NCI-H2227 (cell line): ENCODE measurements around the gene METTL16.
A peak's percentile ranks its signal among the peaks of the same experiment; 100 is the strongest.
"Not testable (repeated sequence)": the region's sequence is repeated elsewhere in the genome, so short reads cannot be mapped to it uniquely, and the experiment has no call there.

Experiments
- DNase-seq: peaks from one replicate; lab custom pipeline; 2025; ENCODE audit not compliant: unreplicated experiment; lab: John Stamatoyannopoulos, UW

Gene METTL16

GRCh38 chr17:2502871-2503580, 8.7 kb downstream of the METTL16 start:
- DNase-seq = no peak

- DNase-seq = no peak
Observed at GRCh38 chr17:2500446-2500845, 11.2 kb downstream of the METTL16 start.

- not testable (repeated sequence) for DNase-seq
Observed at GRCh38 chr17:2489286-2489685, 22.4 kb downstream of the METTL16 start.

GRCh38 chr17:2487306-2487705, 24.4 kb downstream of the METTL16 start:
- no peak for DNase-seq

- DNase-seq = not testable (repeated sequence)
Observed at GRCh38 chr17:2486709-2487108, 25.0 kb downstream of the METTL16 start.

- DNase-seq = no peak
Observed at GRCh38 chr17:2485970-2486369, 25.7 kb downstream of the METTL16 start.

- DNase-seq = no peak
Observed at GRCh38 chr17:2485543-2485942, 26.1 kb downstream of the METTL16 start.

GRCh38 chr17:2484876-2485275, 26.8 kb downstream of the METTL16 start:
- peak; percentile 74 for DNase-seq

GRCh38 chr17:2483084-2483483, 28.6 kb downstream of the METTL16 start:
- no peak for DNase-seq

- no peak for DNase-seq
Observed at GRCh38 chr17:2482218-2482617, 29.5 kb downstream of the METTL16 start.

- no peak for DNase-seq
Observed at GRCh38 chr17:2481760-2482159, 29.9 kb downstream of the METTL16 start.

- no peak for DNase-seq
Observed at GRCh38 chr17:2478458-2478857, 33.2 kb downstream of the METTL16 start.

- DNase-seq = no peak
Observed at GRCh38 chr17:2475056-2475455, 36.6 kb downstream of the METTL16 start.

GRCh38 chr17:2474371-2474770, 37.3 kb downstream of the METTL16 start:
- DNase-seq = no peak

GRCh38 chr17:2468270-2468669, 43.4 kb downstream of the METTL16 start:
- DNase-seq = no peak

- no peak for DNase-seq
Observed at GRCh38 chr17:2466931-2467330, 44.8 kb downstream of the METTL16 start.

GRCh38 chr17:2462481-2462880, 49.2 kb downstream of the METTL16 start:
- DNase-seq = no peak

- DNase-seq = no peak
Observed at GRCh38 chr17:2459917-2460271, 51.8 kb downstream of the METTL16 start.

- no peak for DNase-seq
Observed at GRCh38 chr17:2457913-2458312, 53.8 kb downstream of the METTL16 start.

GRCh38 chr17:2456475-2456874, 55.2 kb downstream of the METTL16 start:
- DNase-seq = no peak

- no peak for DNase-seq
Observed at GRCh38 chr17:2455956-2456355, 55.7 kb downstream of the METTL16 start.

GRCh38 chr17:2453866-2454265, 57.8 kb downstream of the METTL16 start:
- no peak for DNase-seq

- DNase-seq = no peak
Observed at GRCh38 chr17:2453325-2453724, 58.4 kb downstream of the METTL16 start.
